GM12891 (cell line): ENCODE measurements around the gene DESI2.
"Not testable (repeated sequence)": the region's sequence is repeated elsewhere in the genome, so short reads cannot be mapped to it uniquely, and the experiment has no call there.

Experiments
- DNase-seq: peaks from one replicate; pipeline ENCODE4 v3.0.0; 2011; ENCODE audit warnings: low spot score; ENCODE audit not compliant: insufficient read length
- FAIRE-seq: peaks from 2 replicates; lab custom pipeline; 2011; peaks lifted over from hg19 to GRCh38; lab: Jason Lieb, UNC
- PAX5 ChIP-seq: IDR thresholded peaks from 2 replicates; pipeline ENCODE4 v1.6.1; 2011; ENCODE audit warnings: low read length, moderate library complexity, mild to moderate bottlenecking; ENCODE audit not compliant: insufficient read depth, severe bottlenecking
- POLR2A ChIP-seq: IDR thresholded peaks from 2 replicates; pipeline ENCODE4 v1.6.1; 2011; ENCODE audit warnings: low read depth, low read length, control low read depth
- POLR2AphosphoS5 ChIP-seq: IDR thresholded peaks from 2 replicates; pipeline ENCODE4 v1.6.1; 2011; ENCODE audit warnings: low read depth, low read length, control low read depth
- POU2F2 ChIP-seq: IDR thresholded peaks from 2 replicates; pipeline ENCODE4 v1.6.1; 2011; ENCODE audit warnings: low read depth, mild to moderate bottlenecking, control low read depth, low read length, moderate library complexity
- SPI1 ChIP-seq: IDR thresholded peaks from 2 replicates; pipeline ENCODE4 v1.6.1; 2011; ENCODE audit warnings: low read depth, low read length, control low read depth
- TAF1 ChIP-seq: IDR thresholded peaks from 2 replicates; pipeline ENCODE4 v1.6.1; 2011; ENCODE audit warnings: low read depth, low read length, control low read depth

Gene DESI2

GRCh38 chr1:244730934-244731434, 78.1 kb downstream of the DESI2 start:
- no peak for FAIRE-seq
- DNase-seq = no peak
- TF ChIP-seq POLR2A = no peak
- no peak for TF ChIP-seq POLR2AphosphoS5
- no peak for TF ChIP-seq POU2F2
- TF ChIP-seq SPI1 = no peak
- TF ChIP-seq TAF1 = no peak
- no peak for TF ChIP-seq PAX5

GRCh38 chr1:244731651-244732050, 78.7 kb downstream of the DESI2 start:
- DNase-seq (no peak), FAIRE-seq (no peak)
- TF ChIP-seq POLR2AphosphoS5 = no peak
- TF ChIP-seq POLR2A = no peak

GRCh38 chr1:244732851-244733450, 80.0 kb downstream of the DESI2 start:
- no peak for FAIRE-seq
- no peak for TF ChIP-seq PAX5
- no peak for TF ChIP-seq TAF1
- no peak for TF ChIP-seq SPI1
- no peak for TF ChIP-seq POLR2AphosphoS5
- no peak for TF ChIP-seq POLR2A
- TF ChIP-seq POU2F2 = no peak
- DNase-seq = no peak

- DNase-seq = no peak
- FAIRE-seq = no peak
- TF ChIP-seq POLR2A (no peak), POLR2AphosphoS5 (no peak), POU2F2 (no peak), PAX5 (no peak), TAF1 (no peak), SPI1 (no peak)
These were observed 82.5 kb downstream of the DESI2 start for GRCh38 chr1:244735404-244735803.

- FAIRE-seq = peak; percentile 9
- no peak for DNase-seq
- TF ChIP-seq POLR2A = no peak
- TF ChIP-seq POLR2AphosphoS5 = no peak
- TF ChIP-seq PAX5 = no peak
- TF ChIP-seq SPI1 = no peak
- no peak for TF ChIP-seq TAF1
- no peak for TF ChIP-seq POU2F2
These were observed 83.1 kb downstream of the DESI2 start for GRCh38 chr1:244735876-244736561.

GRCh38 chr1:244739140-244739539, 86.2 kb downstream of the DESI2 start:
- not testable (repeated sequence) for DNase-seq, FAIRE-seq

GRCh38 chr1:244740027-244740617, 87.2 kb downstream of the DESI2 start:
- not testable (repeated sequence) for FAIRE-seq, DNase-seq

- DNase-seq (no peak), FAIRE-seq (no peak)
- no peak for TF ChIP-seq SPI1
- no peak for TF ChIP-seq PAX5
- TF ChIP-seq POU2F2 = no peak
- TF ChIP-seq POLR2AphosphoS5 = no peak
- no peak for TF ChIP-seq POLR2A
- no peak for TF ChIP-seq TAF1
These were observed 88.8 kb downstream of the DESI2 start for GRCh38 chr1:244741692-244742091.

- no peak for FAIRE-seq
- no peak for DNase-seq
- no peak for TF ChIP-seq POLR2AphosphoS5
- no peak for TF ChIP-seq POLR2A
- TF ChIP-seq TAF1 = no peak
- TF ChIP-seq POU2F2 = no peak
- TF ChIP-seq SPI1 = no peak
- TF ChIP-seq PAX5 = no peak
These were observed 96.5 kb downstream of the DESI2 start for GRCh38 chr1:244749230-244750016.

GRCh38 chr1:244751271-244751895, 98.5 kb downstream of the DESI2 start:
- DNase-seq (no peak), FAIRE-seq (no peak)
- TF ChIP-seq SPI1 = no peak
- TF ChIP-seq POLR2A = no peak
- TF ChIP-seq TAF1 = no peak
